Glomerular visceral epithelial cell (primary cell): ENCODE data around the gene MSMB.
A peak's percentile ranks its signal among the peaks of the same experiment; 100 is the strongest.
"Not testable (repeated sequence)": the region's sequence is repeated elsewhere in the genome, so short reads cannot be mapped to it uniquely, and the experiment has no call there.

ENCODE experiments used
- DNase-seq: peaks from one replicate; pipeline ENCODE4 v3.0.0-alpha.2; 2016; ENCODE audit errors: extremely low spot score

MSMB gene

GRCh38 chr10:46006219-46006618, 39.9 kb downstream of the MSMB start:
- DNase-seq = peak; percentile 39

DNA sequence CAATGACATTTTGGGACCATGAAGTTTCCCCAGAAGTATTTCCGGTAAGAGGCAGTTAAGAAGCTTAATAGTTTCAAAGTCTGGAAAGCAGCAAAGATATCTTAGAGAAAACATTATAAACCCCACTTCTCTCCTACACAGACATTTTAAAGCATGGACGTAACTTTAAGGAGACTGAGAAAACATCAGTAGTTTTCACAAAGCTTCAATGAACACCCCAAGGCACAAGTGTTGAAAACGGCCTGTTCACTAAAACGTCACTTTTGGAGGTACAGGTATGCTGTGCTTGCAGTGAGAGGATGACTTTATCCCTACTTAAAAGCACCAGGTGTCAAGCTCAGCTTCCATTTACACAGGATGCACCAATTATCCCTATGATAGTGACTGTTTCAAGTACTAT, 40.7 kb downstream of the MSMB start:
- no peak for DNase-seq

DNA sequence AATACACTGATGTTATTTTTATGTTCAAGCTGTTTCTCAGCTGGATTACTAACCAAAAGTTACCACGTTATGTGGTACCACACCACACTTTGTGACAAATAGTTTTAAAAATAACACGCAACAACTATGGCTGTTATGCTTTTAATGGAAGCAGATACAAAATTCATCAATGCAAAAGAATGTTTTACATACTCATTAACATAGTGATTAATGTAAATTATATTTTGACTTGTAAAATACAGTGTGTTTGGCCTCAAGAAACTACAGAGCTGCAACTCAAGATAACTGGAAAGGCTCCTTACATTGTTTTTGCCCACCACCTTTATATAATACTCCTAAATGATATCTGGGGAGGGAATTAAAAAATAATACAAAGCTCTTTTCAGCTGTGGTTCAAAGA, 41.1 kb downstream of the MSMB start:
- no peak for DNase-seq

- DNase-seq = no peak
These were observed 43.0 kb downstream of the MSMB start for GRCh38 chr10:46002916-46003693.

- not testable (repeated sequence) for DNase-seq
These were observed 43.8 kb downstream of the MSMB start for GRCh38 chr10:46002189-46002687.

GRCh38 chr10:46001187-46001756, 44.8 kb downstream of the MSMB start:
- no peak for DNase-seq

DNA sequence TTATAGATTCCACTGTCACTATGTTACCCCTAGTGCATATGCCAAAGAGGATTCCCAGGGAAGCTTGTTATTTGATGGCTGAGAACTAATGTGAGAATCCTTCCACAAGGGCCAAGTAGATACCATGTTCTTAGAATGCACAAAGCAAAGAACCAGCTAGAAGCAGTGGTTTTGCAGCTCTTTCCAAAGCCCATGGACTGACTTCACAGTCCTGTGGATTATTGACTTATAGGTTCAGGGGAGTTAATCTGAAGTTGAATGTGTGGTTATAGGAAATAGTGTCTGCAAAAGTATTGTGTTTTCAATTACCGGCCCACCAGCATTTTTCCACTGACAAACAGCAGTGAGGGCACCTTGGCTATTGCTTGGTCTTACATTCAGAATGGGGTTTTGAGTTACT, 45.5 kb downstream of the MSMB start:
- no peak for DNase-seq

DNA sequence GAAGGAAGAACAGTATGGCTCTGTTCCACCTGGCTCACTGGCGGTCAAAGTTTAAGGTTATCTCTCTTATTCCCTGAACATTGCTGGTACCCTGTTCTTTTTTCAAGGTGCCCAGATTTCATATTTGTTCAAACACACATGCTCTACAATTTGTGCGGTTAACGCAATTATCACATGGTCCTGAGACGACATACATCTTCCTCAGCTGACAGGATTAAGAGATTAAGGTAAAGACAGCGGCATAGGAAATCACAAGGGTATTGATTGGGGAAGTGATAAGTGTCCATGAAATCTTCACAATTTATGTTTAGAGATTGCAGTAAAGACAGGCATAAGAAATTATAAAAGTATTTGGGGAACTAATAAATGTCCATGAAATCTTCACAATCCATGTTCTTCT, 46.1 kb downstream of the MSMB start:
- DNase-seq = not testable (repeated sequence)

- DNase-seq = no peak
These were observed 47.9 kb downstream of the MSMB start for GRCh38 chr10:45997994-45998763.

DNA sequence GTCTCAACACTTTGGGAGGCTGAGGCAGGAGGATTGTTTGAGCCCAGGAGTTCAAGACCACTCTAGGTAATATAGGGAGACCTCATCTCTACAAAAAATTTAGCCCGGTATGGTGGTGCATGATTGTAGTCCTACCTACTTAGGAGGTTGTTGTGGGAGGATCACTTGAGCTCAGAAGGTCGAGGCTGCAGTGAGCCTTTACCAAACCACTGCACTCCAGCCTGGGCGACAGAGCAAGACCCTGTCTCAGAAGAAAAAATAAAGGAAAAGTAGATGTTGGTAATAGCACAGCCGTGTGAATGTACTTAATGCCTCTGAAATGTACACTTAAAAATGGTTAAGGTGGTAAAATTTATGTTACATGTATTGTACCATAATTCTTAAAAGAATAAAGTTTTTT, 48.5 kb downstream of the MSMB start:
- DNase-seq = no peak

DNA sequence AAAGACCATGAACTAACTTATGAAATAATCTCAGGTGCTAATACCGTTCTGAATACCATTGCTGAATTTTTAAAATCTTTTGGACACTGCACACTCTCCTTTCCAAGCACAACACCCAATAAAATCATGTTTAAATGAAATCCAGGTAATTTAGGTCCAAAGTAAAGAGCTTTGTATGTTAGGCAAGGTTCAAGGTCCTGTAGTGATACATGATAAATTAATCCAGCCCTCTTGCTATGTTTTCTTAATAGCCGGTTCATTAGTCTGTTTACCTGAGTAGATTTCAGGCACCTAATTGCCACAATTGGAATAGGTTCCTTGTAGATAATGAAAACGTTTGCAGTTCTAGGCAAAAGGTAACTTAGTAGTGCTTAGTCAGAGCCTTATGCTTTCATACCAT, 60.5 kb downstream of the MSMB start:
- not testable (repeated sequence) for DNase-seq

GRCh38 chr10:45984473-45984872, 61.6 kb downstream of the MSMB start:
- DNase-seq = not testable (repeated sequence)

- DNase-seq = peak; percentile 55
These were observed 62.4 kb downstream of the MSMB start for GRCh38 chr10:45983538-45984186.
